ENCODE results near the gene NFKBIL1. TPM values are rescaled to one million over a fixed set of nuclear protein-coding genes. Genes with fewer than 3 reads are reported as not detected.

Gene NFKBIL1
- total RNA-seq, 4 donors from 2014 or later = 7.8 to 25.2 (median 16.7) TPM

DNA sequence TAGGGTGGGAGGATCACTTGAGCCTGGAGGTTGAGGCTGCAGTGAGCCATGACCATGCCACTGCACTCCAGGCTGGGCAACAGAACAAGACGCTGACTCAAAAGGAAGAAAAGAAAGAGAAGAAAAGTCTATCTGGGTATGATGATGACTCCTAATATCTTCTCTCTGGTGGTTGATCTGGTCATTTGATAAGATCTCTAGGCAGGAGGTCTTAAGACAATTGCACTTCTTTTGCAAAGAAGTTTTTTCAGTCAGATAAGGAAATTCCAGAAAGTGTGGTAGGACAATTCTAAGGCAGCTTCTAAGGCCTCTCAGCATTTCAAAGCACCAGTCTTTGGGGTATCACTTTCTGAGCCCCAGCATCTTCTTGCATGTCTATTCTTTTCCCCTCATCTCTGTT, 59.9 kb downstream of the NFKBIL1 start:
- Histone ChIP-seq H3K4me3 (no peak overlapping the region), H3K27ac (no peak overlapping the region), H3K4me1 (no peaks in the 10 kb centered on the region), H3K27me3 (no peaks in the 10 kb centered on the region), H3K9me3 (no peaks in the 10 kb centered on the region), H3K36me3 (no peaks in the 10 kb centered on the region)
- 75 to 85% methylated on average over 1 of the region's 1 CpG for WGBS, 2 donors
- no peak for TF ChIP-seq POLR2A (IDR thresholded peaks at IDR 0.05)
- TF ChIP-seq, protein P1, sequence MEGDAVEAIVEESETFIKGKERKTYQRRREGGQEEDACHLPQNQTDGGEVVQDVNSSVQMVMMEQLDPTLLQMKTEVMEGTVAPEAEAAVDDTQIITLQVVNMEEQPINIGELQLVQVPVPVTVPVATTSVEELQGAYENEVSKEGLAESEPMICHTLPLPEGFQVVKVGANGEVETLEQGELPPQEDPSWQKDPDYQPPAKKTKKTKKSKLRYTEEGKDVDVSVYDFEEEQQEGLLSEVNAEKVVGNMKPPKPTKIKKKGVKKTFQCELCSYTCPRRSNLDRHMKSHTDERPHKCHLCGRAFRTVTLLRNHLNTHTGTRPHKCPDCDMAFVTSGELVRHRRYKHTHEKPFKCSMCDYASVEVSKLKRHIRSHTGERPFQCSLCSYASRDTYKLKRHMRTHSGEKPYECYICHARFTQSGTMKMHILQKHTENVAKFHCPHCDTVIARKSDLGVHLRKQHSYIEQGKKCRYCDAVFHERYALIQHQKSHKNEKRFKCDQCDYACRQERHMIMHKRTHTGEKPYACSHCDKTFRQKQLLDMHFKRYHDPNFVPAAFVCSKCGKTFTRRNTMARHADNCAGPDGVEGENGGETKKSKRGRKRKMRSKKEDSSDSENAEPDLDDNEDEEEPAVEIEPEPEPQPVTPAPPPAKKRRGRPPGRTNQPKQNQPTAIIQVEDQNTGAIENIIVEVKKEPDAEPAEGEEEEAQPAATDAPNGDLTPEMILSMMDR (IDR thresholded peaks at IDR 0.05) = no peak
- intact Hi-C loops (cut with DNase I) = no loop called here
- DNase-seq = no peak

Small RNA genes within 50 kb of the gene (small RNA-seq; reads per million reads assigned to genes)
- gene AL663061.1 (0 reads per million in 4 donors), gene SNORD117 (239 to 675 (median 297) reads per million in 4 donors), gene SNORD84 (0 reads per million in 4 donors)

Other genes starting within 250 kb of the NFKBIL1 start
- 1,000 to 10,000 TPM in 1 of 4 donors, 100 to 1,000 TPM in 3; 193 to 1,414 (median 554) TPM for gene HLA-B, start 190.4 kb upstream of the NFKBIL1 start, total RNA-seq
- gene MICA, start 144.0 kb upstream of the NFKBIL1 start, total RNA-seq = 10 to 100 TPM in 1 of 4 donors, 1 to 10 TPM in 3; 7.5 to 10.1 (median 8.8) TPM
- 1 to 10 TPM in 3 of 4 donors, under 1 TPM in 1; 0.23 to 2.6 (median 2.1) TPM for gene MICB, start 49.5 kb upstream of the NFKBIL1 start, total RNA-seq
- gene MCCD1, start 18.6 kb upstream of the NFKBIL1 start, total RNA-seq = not detected
- gene DDX39B, start 5.6 kb upstream of the NFKBIL1 start, total RNA-seq = 100 to 1,000 TPM; 173 to 320 (median 259) TPM
- gene ATP6V1G2, start 1.0 kb upstream of the NFKBIL1 start, total RNA-seq = 1 to 10 TPM in 1 of 4 donors, under 1 TPM in 1, not detected in 2; 0.21 to 2.1 TPM
- gene LTA, start 24.7 kb downstream of the NFKBIL1 start, total RNA-seq = not detected
- under 1 TPM in 3 of 4 donors, not detected in 1; 0.27 to 0.95 (median 0.61) TPM for gene TNF, start 28.0 kb downstream of the NFKBIL1 start, total RNA-seq
- gene LTB, start 34.8 kb downstream of the NFKBIL1 start, total RNA-seq = 1 to 10 TPM in 2 of 4 donors, under 1 TPM in 2; 0.53 to 2.3 (median 1.1) TPM
- 10 to 100 TPM in 1 of 4 donors, 1 to 10 TPM in 1, under 1 TPM in 1, not detected in 1; 0.49 to 50.4 (median 5.1) TPM for gene LST1, start 38.7 kb downstream of the NFKBIL1 start, total RNA-seq
- not detected for gene NCR3, start 45.4 kb downstream of the NFKBIL1 start, total RNA-seq
- 10 to 100 TPM in 2 of 4 donors, 1 to 10 TPM in 2; 2.4 to 30.7 (median 15.1) TPM for gene AIF1, start 67.6 kb downstream of the NFKBIL1 start, total RNA-seq
- 10 to 100 TPM; 42.8 to 84.9 (median 67.7) TPM for gene PRRC2A, start 73.1 kb downstream of the NFKBIL1 start, total RNA-seq
- gene BAG6, start 105.1 kb downstream of the NFKBIL1 start, total RNA-seq = 100 to 1,000 TPM; 129 to 217 (median 163) TPM
- 1 to 10 TPM in 2 of 4 donors, under 1 TPM in 2; 0.67 to 2.1 (median 1.1) TPM for gene APOM, start 108.3 kb downstream of the NFKBIL1 start, total RNA-seq
- 10 to 100 TPM; 28.8 to 34.4 (median 31.7) TPM for gene C6orf47, start 113.2 kb downstream of the NFKBIL1 start, total RNA-seq
- 10 to 100 TPM in 2 of 4 donors, 1 to 10 TPM in 2; 6.9 to 16.0 (median 10.9) TPM for gene GPANK1, start 117.4 kb downstream of the NFKBIL1 start, total RNA-seq
- 100 to 1,000 TPM; 155 to 204 (median 186) TPM for gene CSNK2B, start 118.5 kb downstream of the NFKBIL1 start, total RNA-seq
- 1 to 10 TPM in 3 of 4 donors, under 1 TPM in 1; 0.70 to 9.5 (median 4.5) TPM for gene LY6G5B, start 122.4 kb downstream of the NFKBIL1 start, total RNA-seq
- under 1 TPM in 2 of 4 donors, not detected in 2; 0.57 to 0.83 TPM for gene LY6G5C, start 133.5 kb downstream of the NFKBIL1 start, total RNA-seq
- gene ABHD16A, start 155.7 kb downstream of the NFKBIL1 start, total RNA-seq = 10 to 100 TPM; 38.5 to 43.3 (median 40.1) TPM
- gene LY6G6F, start 159.3 kb downstream of the NFKBIL1 start, total RNA-seq = not detected
- gene LY6G6D, start 167.7 kb downstream of the NFKBIL1 start, total RNA-seq = not detected
- gene LY6G6C, start 174.1 kb downstream of the NFKBIL1 start, total RNA-seq = 10 to 100 TPM in 1 of 4 donors, 1 to 10 TPM in 2, under 1 TPM in 1; 0.53 to 14.6 (median 2.4) TPM
- 1 to 10 TPM in 1 of 4 donors, under 1 TPM in 3; 0.12 to 1.4 (median 0.73) TPM for gene MPIG6B, start 175.8 kb downstream of the NFKBIL1 start, total RNA-seq
- 10 to 100 TPM; 16.4 to 59.3 (median 28.2) TPM for gene DDAH2, start 181.7 kb downstream of the NFKBIL1 start, total RNA-seq
- 100 to 1,000 TPM; 289 to 440 (median 365) TPM for gene CLIC1, start 188.9 kb downstream of the NFKBIL1 start, total RNA-seq
- gene MSH5, start 192.4 kb downstream of the NFKBIL1 start, total RNA-seq = 1 to 10 TPM; 2.3 to 7.9 (median 6.8) TPM
- gene SAPCD1, start 215.0 kb downstream of the NFKBIL1 start, total RNA-seq = 1 to 10 TPM in 2 of 4 donors, under 1 TPM in 2; 0.45 to 2.9 (median 1.1) TPM
- under 1 TPM; 0.22 to 0.80 (median 0.58) TPM for gene VWA7, start 229.7 kb downstream of the NFKBIL1 start, total RNA-seq
- 10 to 100 TPM; 35.0 to 72.3 (median 45.5) TPM for gene VARS1, start 248.1 kb downstream of the NFKBIL1 start, total RNA-seq